GM19397 (cell line): ENCODE measurements around the gene OR2B6.

ENCODE experiments used
- ATAC-seq: cut with Tn5 transposase; IDR thresholded peaks from one replicate; pipeline ENCODE4 v1.9.1; 2021; ENCODE audit warnings: mild to moderate bottlenecking, moderate library complexity; ENCODE audit not compliant: unreplicated experiment

The OR2B6 gene

DNA sequence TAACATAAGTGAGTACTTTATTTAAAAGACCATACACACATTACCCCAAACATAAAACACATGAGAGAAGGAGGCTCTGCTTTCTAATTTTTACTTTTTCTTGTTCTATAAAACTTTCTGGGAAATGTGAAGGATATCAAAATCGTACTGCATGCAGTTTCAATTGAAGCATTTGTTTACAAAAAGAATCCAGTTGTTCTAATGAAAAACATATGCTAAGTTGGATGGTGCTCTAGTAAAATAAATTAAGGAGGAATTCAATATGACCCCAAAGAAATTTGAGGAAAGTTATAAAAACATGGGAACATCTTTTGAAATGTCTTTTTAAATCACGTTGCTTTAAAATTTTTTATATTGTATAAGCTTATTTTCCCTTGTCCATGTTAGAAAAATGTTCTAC is 37.6 kb downstream of the OR2B6 start:
- ATAC-seq, result no peak

DNA sequence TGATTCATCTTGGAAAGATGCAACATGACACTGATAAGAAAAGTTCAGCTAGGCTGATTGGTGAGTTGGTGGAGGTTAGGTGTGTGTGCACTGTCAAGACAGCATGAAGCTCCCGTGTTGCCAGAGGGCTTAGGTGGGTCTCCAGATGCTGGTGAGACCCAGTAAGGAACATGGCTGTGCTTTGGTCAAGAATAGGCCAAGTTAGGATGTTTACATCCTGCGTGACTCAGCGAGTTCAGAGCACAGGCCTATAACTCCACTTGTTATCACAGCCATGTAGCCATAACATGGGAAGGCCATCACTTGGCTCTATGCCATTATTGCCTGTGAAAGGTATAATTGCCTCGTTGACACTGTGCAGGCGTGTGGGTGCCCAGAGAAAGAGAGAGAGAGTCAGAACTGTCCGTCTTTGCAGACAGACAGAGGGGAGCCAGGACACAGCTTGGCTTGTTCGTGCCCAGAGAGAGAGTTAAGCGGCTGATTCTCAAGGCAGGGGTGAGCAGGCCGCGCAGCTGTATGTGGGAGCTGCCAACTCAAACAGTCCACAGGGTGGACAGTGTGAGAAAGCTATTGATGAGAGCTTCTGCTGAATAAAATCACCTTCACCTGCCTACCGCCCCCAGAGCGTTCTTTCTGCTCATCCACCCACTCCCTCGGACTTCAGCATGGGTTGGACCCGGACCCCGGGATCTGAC is 43.5 kb downstream of the OR2B6 start:
- no peak for ATAC-seq

GRCh38 chr6:28001351-28001750 is 44.3 kb downstream of the OR2B6 start:
- no peak for ATAC-seq

DNA sequence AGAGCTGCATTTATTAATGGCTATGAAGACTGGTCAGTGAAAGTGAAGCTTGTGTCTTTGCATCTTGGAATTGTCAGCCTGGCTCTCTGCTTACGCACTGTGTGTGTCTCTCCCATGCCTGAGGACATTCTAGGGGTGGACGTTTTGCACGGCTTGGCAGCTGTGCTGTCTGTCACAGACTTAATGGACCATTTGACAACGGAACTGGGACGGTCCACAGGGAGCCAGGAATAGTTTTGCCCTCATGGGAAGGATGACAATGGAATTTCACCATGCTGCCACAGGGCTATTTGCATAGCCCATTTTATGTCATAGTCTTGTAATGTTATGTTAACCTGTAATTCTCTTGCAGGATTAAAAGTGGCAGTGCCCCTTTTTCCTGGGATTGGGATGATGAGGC is 44.7 kb downstream of the OR2B6 start:
- ATAC-seq, result no peak

DNA sequence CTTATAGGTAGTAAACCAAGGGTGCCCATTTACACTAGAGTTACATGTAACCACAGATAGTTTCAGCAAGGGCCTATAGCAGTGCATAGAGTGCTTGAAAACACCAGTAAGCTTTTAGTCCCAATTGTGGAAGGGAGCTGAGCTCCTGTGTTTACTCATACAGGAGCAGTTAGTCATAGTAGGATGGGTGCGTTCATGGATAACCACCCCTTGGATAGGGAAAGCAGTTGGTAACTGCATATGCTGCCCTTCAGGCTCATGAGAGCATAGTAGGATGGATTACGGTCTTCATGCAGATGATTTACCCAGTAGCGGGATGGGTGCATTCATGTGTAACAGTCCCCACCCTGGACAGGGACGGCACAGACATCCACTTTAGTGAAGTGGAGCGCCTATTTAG is 45.1 kb downstream of the OR2B6 start:
- ATAC-seq, result no peak

DNA sequence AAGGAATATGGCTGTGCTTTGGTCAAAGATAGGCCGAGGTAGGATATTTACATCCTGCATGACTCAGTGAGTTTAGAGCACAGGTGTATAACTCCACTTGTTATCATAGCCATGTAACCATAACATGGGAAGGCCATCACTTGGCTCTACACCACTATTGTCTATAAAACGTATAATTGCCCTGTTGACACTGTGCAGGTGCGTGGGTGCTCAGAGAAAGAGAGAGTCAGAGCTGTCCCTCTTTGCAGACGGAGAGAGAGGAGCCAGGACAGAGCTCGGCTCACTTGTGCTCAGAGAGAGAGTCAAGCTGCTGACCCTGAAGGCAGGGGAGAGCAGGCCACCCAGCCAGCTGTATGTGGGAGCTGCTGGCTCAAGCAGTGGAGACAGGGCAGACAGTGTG is 46.0 kb downstream of the OR2B6 start:
- ATAC-seq, result no peak

DNA sequence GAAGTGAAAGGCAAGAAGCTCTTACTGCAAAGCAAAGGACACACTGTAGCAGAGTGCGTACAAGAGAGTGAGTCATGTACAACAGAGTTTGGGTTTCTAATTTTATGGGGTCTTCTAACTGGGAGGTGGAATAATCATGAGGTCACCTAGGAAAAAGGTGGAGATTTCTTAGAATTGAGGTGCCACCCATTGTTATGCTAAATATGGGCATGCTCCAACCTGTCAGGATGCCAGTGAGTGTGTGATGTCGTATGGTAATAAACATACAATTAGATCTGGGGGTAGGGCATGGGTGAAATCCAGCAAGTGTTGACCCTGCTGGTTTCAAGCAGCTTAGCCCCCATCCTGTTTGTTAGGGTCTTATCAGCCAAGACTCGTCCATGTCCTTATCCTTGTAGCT is 46.6 kb downstream of the OR2B6 start:
- ATAC-seq, result no peak

GRCh38 chr6:28004350-28005151 is 47.5 kb downstream of the OR2B6 start:
- no peak for ATAC-seq

- no peak for ATAC-seq
These were observed 48.3 kb downstream of the OR2B6 start for GRCh38 chr6:28005152-28005890.

GRCh38 chr6:28005975-28006374 is 48.9 kb downstream of the OR2B6 start:
- no peak for ATAC-seq
